Neural crest cell (in vitro differentiated cells): ENCODE data around the gene APBB2. TPM values are rescaled to one million over a fixed set of nuclear protein-coding genes. Genes with fewer than 3 reads are reported as not detected.
A peak's percentile ranks its signal among the peaks of the same experiment; 100 is the strongest.
"Not testable (repeated sequence)": the region's sequence is repeated elsewhere in the genome, so short reads cannot be mapped to it uniquely, and the experiment has no call there.

Source experiments
- DNase-seq: peaks from one replicate; pipeline ENCODE4 v3.0.0; 2021; ENCODE audit warnings: low read depth, mixed read lengths, low spot score
- H3K27ac Mint-ChIP-seq: one replicate; pipeline ENCODE4 v1.8.0; 2021; ENCODE audit warnings: mild to moderate bottlenecking, mixed read lengths; ENCODE audit not compliant: unreplicated experiment
- H3K27me3 Mint-ChIP-seq: 2 replicates; pipeline ENCODE4 v1.8.0; 2021; ENCODE audit warnings: low read depth, mild to moderate bottlenecking, mixed read lengths
- H3K36me3 Mint-ChIP-seq: 2 replicates; pipeline ENCODE4 v1.8.0; 2021; ENCODE audit warnings: low read depth, mild to moderate bottlenecking, mixed read lengths
- H3K4me1 Mint-ChIP-seq: 2 replicates; pipeline ENCODE4 v1.8.0; 2021; ENCODE audit warnings: mixed read lengths
- H3K4me3 Mint-ChIP-seq: one replicate; pipeline ENCODE4 v1.8.0; 2021; ENCODE audit warnings: mild to moderate bottlenecking, mixed read lengths
- H3K9me3 Mint-ChIP-seq: 2 replicates; pipeline ENCODE4 v1.8.0; 2021; ENCODE audit warnings: mixed read lengths
- total RNA-seq: library from RNA; stranded (reverse); gene quantifications from 2 replicates; pipeline ENCODE4 v1.2.1, GENCODE V29; 2021
- TF ChIP-seq, protein P1 (sequence below): fragments of 200-600 bp; sonication (generic); conservative IDR thresholded peaks from 2 replicates; pipeline ENCODE4 v1.5.0; 2021; ENCODE audit warnings: antibody characterized with exemption, mild to moderate bottlenecking

APBB2 gene
- total RNA-seq, 1 donor from 2014 or later = 68.5 TPM

- Mint-ChIP-seq H3K9me3 (peaks cover 10% of the 10 kb centered on the region), H3K4me3 (no peak overlapping the region), H3K27ac (peak overlapping the region; percentile 92), H3K4me1 (no peaks in the 10 kb centered on the region), H3K36me3 (no peaks in the 10 kb centered on the region), H3K27me3 (no peaks in the 10 kb centered on the region)
- TF ChIP-seq, protein P1, sequence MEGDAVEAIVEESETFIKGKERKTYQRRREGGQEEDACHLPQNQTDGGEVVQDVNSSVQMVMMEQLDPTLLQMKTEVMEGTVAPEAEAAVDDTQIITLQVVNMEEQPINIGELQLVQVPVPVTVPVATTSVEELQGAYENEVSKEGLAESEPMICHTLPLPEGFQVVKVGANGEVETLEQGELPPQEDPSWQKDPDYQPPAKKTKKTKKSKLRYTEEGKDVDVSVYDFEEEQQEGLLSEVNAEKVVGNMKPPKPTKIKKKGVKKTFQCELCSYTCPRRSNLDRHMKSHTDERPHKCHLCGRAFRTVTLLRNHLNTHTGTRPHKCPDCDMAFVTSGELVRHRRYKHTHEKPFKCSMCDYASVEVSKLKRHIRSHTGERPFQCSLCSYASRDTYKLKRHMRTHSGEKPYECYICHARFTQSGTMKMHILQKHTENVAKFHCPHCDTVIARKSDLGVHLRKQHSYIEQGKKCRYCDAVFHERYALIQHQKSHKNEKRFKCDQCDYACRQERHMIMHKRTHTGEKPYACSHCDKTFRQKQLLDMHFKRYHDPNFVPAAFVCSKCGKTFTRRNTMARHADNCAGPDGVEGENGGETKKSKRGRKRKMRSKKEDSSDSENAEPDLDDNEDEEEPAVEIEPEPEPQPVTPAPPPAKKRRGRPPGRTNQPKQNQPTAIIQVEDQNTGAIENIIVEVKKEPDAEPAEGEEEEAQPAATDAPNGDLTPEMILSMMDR = no peak
- no peak for DNase-seq
These were observed 215.5 kb downstream of the APBB2 start for GRCh38 chr4:40998675-40999358.

DNA sequence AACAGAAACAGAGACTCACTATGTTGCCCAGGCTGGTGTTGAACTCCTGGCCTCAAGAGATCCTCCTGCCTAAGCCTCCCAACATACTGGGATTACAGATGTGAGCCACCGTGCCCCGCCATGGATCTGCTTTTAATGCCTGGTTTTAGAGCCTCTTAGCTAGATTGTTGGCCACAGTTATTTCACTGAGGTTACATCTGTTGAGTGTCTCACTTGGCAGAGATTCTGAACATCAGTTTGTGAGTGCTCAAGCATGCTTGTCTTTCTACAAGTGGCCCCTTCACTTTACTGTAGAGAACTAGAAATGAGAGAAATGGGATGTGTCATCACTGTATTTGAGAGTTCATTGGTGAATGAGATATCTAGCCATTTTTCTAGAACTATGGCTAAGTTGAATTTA lies 218.5 kb downstream of the APBB2 start:
- Mint-ChIP-seq H3K9me3 (peaks cover 10% of the 10 kb centered on the region), H3K4me3 (no peak overlapping the region), H3K4me1 (peaks cover 16% of the 10 kb centered on the region), H3K27ac (no peak overlapping the region), H3K27me3 (no peaks in the 10 kb centered on the region), H3K36me3 (no peaks in the 10 kb centered on the region)
- TF ChIP-seq, protein P1 = no peak
- DNase-seq = no peak

DNA sequence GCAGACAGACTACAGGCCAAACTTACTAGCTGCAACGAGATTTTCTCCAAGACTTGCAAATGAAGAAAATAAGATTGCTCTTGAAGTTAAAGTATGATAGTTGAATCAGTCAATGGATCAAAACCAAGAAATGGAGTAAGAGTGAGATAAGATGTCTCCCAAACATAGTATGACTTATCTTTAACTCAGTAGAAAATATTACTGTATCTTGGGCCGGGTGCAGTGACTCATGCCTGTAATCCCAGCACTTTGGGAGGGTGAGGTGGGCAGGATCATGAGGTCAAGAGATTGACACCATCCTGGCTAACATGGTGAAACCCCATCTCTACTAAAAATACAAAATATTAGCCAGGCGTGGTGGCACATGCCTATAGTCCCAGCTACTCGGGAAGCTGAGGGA lies 220.0 kb downstream of the APBB2 start:
- H3K36me3 Mint-ChIP-seq, H3K27me3 Mint-ChIP-seq, DNase-seq, H3K4me3 Mint-ChIP-seq, H3K27ac Mint-ChIP-seq: not testable (repeated sequence)
- peaks cover 16% of the 10 kb centered on the region for H3K4me1 Mint-ChIP-seq
- H3K9me3 Mint-ChIP-seq = peaks cover 10% of the 10 kb centered on the region

- not testable (repeated sequence) for DNase-seq, H3K4me3 Mint-ChIP-seq, H3K27ac Mint-ChIP-seq, H3K36me3 Mint-ChIP-seq, H3K27me3 Mint-ChIP-seq
- peaks cover 10% of the 10 kb centered on the region for H3K9me3 Mint-ChIP-seq
- peaks cover 16% of the 10 kb centered on the region for H3K4me1 Mint-ChIP-seq
These were observed 221.0 kb downstream of the APBB2 start for GRCh38 chr4:40993296-40993693.

DNA sequence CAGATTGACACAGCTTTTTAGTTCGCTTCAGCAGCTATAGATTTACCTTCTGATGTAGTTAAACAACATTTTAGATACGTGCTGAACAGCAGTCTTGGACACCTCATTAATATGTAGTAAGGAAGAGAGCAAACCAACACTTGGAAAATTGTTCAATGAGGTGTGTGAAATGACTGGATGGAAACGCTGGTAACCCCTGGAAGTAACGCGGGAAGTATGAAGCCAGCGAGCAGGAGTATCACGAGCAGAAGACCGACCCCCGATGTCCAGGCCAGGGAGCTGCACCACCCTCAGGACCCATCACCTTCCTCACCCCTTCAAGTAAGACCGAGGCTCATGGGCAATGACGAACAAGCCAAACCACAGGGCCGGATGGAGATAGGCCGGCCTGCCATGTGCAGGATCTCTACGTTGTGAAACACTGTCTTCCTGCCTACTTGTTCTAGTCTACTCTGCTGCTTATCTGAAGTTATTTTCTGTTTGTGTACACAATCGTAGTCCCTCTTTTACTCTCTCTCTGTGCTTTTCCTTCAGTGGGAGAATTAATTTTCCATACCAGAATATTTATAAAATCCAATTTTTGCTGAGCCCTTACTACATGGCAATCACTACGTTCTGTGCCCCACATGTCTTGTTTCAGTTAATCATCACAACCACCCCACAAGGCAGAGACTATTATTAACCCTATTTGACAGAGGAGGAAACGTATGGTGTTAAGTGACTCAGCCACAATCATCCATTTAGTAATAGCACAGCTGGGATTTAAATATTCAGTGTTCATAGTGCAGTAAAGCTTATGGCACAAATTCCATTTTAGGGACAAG lies 221.7 kb downstream of the APBB2 start:
- no peaks in the 10 kb centered on the region for H3K27me3 Mint-ChIP-seq
- H3K4me3 Mint-ChIP-seq = no peak overlapping the region
- H3K4me1 Mint-ChIP-seq = peaks cover 16% of the 10 kb centered on the region
- TF ChIP-seq, protein P1 = no peak
- peaks cover 10% of the 10 kb centered on the region for H3K9me3 Mint-ChIP-seq
- no peaks in the 10 kb centered on the region for H3K36me3 Mint-ChIP-seq
- H3K27ac Mint-ChIP-seq = peak overlapping the region; percentile 3
- no peak for DNase-seq

DNA sequence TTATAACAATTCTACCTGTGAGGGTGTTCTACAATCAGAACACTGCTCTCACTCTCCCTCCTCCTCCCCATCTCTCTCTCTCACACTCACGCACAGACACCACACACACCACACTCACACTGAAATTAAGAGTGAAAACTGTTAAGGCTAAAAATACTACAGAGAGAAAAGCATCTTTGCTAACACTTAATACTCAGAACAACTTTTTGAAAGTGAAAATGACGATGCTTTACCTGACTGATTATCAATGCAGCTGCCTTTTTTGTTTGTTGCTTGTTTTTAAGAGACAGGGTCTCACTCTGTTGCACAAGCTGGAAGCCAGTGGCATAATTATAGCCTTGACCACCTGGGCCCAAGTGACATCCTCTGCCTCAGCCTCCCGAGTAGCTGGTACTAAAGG lies 222.4 kb downstream of the APBB2 start:
- TF ChIP-seq, protein P1 = no peak
- H3K27ac Mint-ChIP-seq = no peak overlapping the region

More for the DNA sequence above, 222.4 kb downstream of the APBB2 start:
- no peak for DNase-seq
- Mint-ChIP-seq H3K4me3 (no peak overlapping the region), H3K4me1 (peaks cover 16% of the 10 kb centered on the region), H3K36me3 (no peaks in the 10 kb centered on the region), H3K27me3 (no peaks in the 10 kb centered on the region), H3K9me3 (peaks cover 5% of the 10 kb centered on the region)
